ENCODE measurements around the gene COMMD8.

GRCh38 chr4:47478804-47479203, 15.3 kb upstream of the COMMD8 start:
- TF ChIP-seq, protein P1, sequence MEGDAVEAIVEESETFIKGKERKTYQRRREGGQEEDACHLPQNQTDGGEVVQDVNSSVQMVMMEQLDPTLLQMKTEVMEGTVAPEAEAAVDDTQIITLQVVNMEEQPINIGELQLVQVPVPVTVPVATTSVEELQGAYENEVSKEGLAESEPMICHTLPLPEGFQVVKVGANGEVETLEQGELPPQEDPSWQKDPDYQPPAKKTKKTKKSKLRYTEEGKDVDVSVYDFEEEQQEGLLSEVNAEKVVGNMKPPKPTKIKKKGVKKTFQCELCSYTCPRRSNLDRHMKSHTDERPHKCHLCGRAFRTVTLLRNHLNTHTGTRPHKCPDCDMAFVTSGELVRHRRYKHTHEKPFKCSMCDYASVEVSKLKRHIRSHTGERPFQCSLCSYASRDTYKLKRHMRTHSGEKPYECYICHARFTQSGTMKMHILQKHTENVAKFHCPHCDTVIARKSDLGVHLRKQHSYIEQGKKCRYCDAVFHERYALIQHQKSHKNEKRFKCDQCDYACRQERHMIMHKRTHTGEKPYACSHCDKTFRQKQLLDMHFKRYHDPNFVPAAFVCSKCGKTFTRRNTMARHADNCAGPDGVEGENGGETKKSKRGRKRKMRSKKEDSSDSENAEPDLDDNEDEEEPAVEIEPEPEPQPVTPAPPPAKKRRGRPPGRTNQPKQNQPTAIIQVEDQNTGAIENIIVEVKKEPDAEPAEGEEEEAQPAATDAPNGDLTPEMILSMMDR (IDR thresholded peaks at IDR 0.05), result no peak
- TF ChIP-seq POLR2A (IDR thresholded peaks at IDR 0.05), result no peak

All from heart left ventricle (tissue), 13 donors.